Esophagus squamous epithelium (tissue), 5 donors: ENCODE data around the gene WDFY3. TPM values are rescaled to one million over a fixed set of nuclear protein-coding genes. Genes with fewer than 3 reads are reported as not detected.

Experiments
- DNase-seq: peaks from one replicate; lab custom pipeline; 2025; lab: John Stamatoyannopoulos, UW
- H3K27ac ChIP-seq, 4 donors: fragments of 200-600 bp; sonication (generic); one replicate each; pipeline ENCODE4 v1.5.1; 2016 to 2019; ENCODE audit warnings: mild to moderate bottlenecking in 1 of 4
- H3K27me3 ChIP-seq, 4 donors: fragments of 200-600 bp; sonication (generic); 1 replicate in 3 of 4; 2 replicates in 1 of 4; pipeline versions ENCODE4 v1.5.1 to v1.6.0; 2017 to 2021; ENCODE audit warnings: antibody characterized with exemption in 1 of 4
- H3K36me3 ChIP-seq, 3 donors: fragments of 200-600 bp; sonication (generic); one replicate each; pipeline ENCODE4 v1.5.1; 2016 to 2019
- H3K4me1 ChIP-seq, 3 donors: fragments of 200-600 bp; sonication (generic); one replicate each; pipeline ENCODE4 v1.5.1; 2017 to 2019
- H3K4me3 ChIP-seq, 4 donors: fragments of 200-600 bp; sonication (generic); 1 replicate in 3 of 4; 2 replicates in 1 of 4; pipeline ENCODE4 v1.5.1; 2016 to 2019; ENCODE audit warnings: mild to moderate bottlenecking in 2 of 4, moderate library complexity in 1 of 4
- H3K9me3 ChIP-seq, 3 donors: fragments of 200-600 bp; sonication (generic); one replicate each; pipeline ENCODE4 v1.5.1; 2016 to 2019
- CTCF ChIP-seq, 6 experiments: fragments of 450-650 bp in 4 of 6; fragments of 200-600 bp in 2 of 6; sonication (generic) in 2 of 6; IDR thresholded peaks; one replicate each; pipeline ENCODE4 v1.5.1; 2016 to 2019; ENCODE audit warnings: antibody characterized with exemption in 6 of 6, mild to moderate bottlenecking in 4 of 6, moderate library complexity in 4 of 6
- POLR2A ChIP-seq, 4 donors: fragments of 450-650 bp; IDR thresholded peaks; one replicate each; pipeline ENCODE4 v1.6.1; 2017; ENCODE audit warnings: antibody characterized with exemption in 4 of 4, mild to moderate bottlenecking in 4 of 4, moderate library complexity in 3 of 4
- WGBS, 2 donors: methylation state at CpG; one replicate each; pipeline ENCODE4 v1.1.5; 2018; 5-methylcytosine and 5-hydroxymethylcytosine counted together
- intact Hi-C: fragments of 100-400 bp; cut with DNase I; formaldehyde crosslinking; loops from one replicate; pipeline ENCODE4 v1.15.0; 2022
- total RNA-seq, 4 donors: library from RNA; depleted of rRNA; stranded (reverse); fragments of >200 nt; gene quantifications; one replicate each; pipeline ENCODE4 v1.1.0, GENCODE V29; 2016
- donor health status: DM: yes; HTN: yes; CAD: no.

Gene WDFY3
- total RNA-seq, 4 donors from 2014 or later = 30.9 to 70.0 (median 42.2) TPM

GRCh38 chr4:84856468-84857049 lies 109.9 kb downstream of the WDFY3 start:
- Histone ChIP-seq H3K36me3 (peaks cover 0 to 36% (median 0%) of the 10 kb centered on the region in 3 donors), H3K27ac (no peak overlapping the region), H3K4me3 (no peak overlapping the region), H3K27me3 (no peaks in the 10 kb centered on the region), H3K4me1 (peaks cover 0 to 4% (median 0%) of the 10 kb centered on the region in 3 donors), H3K9me3 (no peaks in the 10 kb centered on the region)
- no peak for DNase-seq
- no peak for TF ChIP-seq CTCF (IDR thresholded peaks at IDR 0.05)
- TF ChIP-seq POLR2A (IDR thresholded peaks at IDR 0.05) = no peak
- intact Hi-C loops = no loop called here
- WGBS, 2 donors = 74 to 79% methylated on average over 1 of the region's 1 CpG

- 66 to 81% methylated on average over 2 of the region's 2 CpGs for WGBS, 2 donors
- Histone ChIP-seq H3K4me1 (peaks cover 0 to 4% (median 0%) of the 10 kb centered on the region in 3 donors), H3K27me3 (no peaks in the 10 kb centered on the region), H3K4me3 (no peak overlapping the region), H3K36me3 (peaks cover 0 to 36% (median 0%) of the 10 kb centered on the region in 3 donors), H3K9me3 (no peaks in the 10 kb centered on the region), H3K27ac (no peak overlapping the region)
- TF ChIP-seq CTCF (IDR thresholded peaks at IDR 0.05) (no peak), POLR2A (IDR thresholded peaks at IDR 0.05) (no peak)
- intact Hi-C loops = no loop called here
- no peak for DNase-seq
Observed at GRCh38 chr4:84855774-84856173, 110.7 kb downstream of the WDFY3 start.

- Histone ChIP-seq H3K36me3 (peaks cover 0 to 34% (median 0%) of the 10 kb centered on the region in 3 donors), H3K27me3 (no peaks in the 10 kb centered on the region), H3K9me3 (no peaks in the 10 kb centered on the region), H3K4me3 (no peak overlapping the region), H3K4me1 (peaks cover 0 to 4% (median 0%) of the 10 kb centered on the region in 3 donors), H3K27ac (no peak overlapping the region)
- TF ChIP-seq CTCF (IDR thresholded peaks at IDR 0.05) = no peak
- intact Hi-C loops = no loop called here
- no peak for DNase-seq
- WGBS, 2 donors = 40 to 59% methylated on average over 1 of the region's 1 CpG
Observed at GRCh38 chr4:84852081-84852480, 114.4 kb downstream of the WDFY3 start.

GRCh38 chr4:84849051-84849640 lies 117.3 kb downstream of the WDFY3 start:
- Histone ChIP-seq H3K9me3 (no peaks in the 10 kb centered on the region), H3K27ac (no peak overlapping the region), H3K4me1 (peaks cover 0 to 4% (median 0%) of the 10 kb centered on the region in 3 donors), H3K27me3 (no peaks in the 10 kb centered on the region), H3K4me3 (no peak overlapping the region), H3K36me3 (peaks cover 0 to 45% (median 0%) of the 10 kb centered on the region in 3 donors)
- TF ChIP-seq CTCF (IDR thresholded peaks at IDR 0.05) (no peak), POLR2A (IDR thresholded peaks at IDR 0.05) (no peak)
- intact Hi-C loops = no loop called here
- no peak for DNase-seq

GRCh38 chr4:84848432-84848831 lies 118.1 kb downstream of the WDFY3 start:
- intact Hi-C loops = no loop called here
- no peak for DNase-seq
- Histone ChIP-seq H3K36me3 (peaks cover 0 to 46% (median 0%) of the 10 kb centered on the region in 3 donors), H3K4me1 (peaks cover 0 to 4% (median 0%) of the 10 kb centered on the region in 3 donors), H3K9me3 (no peaks in the 10 kb centered on the region), H3K27ac (no peak overlapping the region), H3K27me3 (no peaks in the 10 kb centered on the region), H3K4me3 (no peak overlapping the region)
- TF ChIP-seq POLR2A (IDR thresholded peaks at IDR 0.05) (no peak), CTCF (IDR thresholded peaks at IDR 0.05) (no peak)
- WGBS, 2 donors = 84 to 87% methylated on average over 2 of the region's 2 CpGs
